Thoracic aorta (tissue), 2 donors: Measurements from ENCODE around the gene PSD. TPM values are rescaled to one million over a fixed set of nuclear protein-coding genes. Genes with fewer than 3 reads are reported as not detected.

Experiments
- ATAC-seq: fragments of 150-250 bp; one replicate; pipeline ENCODE4 v1.8.0; 2017; ENCODE audit warnings: low read depth; ENCODE audit not compliant: insufficient number of reproducible peaks, low FRiP score
- DNase-seq: peaks from one replicate; pipeline ENCODE4 v3.0.0-alpha.2; 2020; ENCODE audit warnings: low spot score
- H3K27ac ChIP-seq, 2 donors: fragments of 200-600 bp; sonication (generic); 1 replicate in 1 of 2; 2 replicates in 1 of 2; pipeline ENCODE4 v1.5.1; 2016; ENCODE audit warnings: mild to moderate bottlenecking in 2 of 2, moderate library complexity in 2 of 2
- H3K27me3 ChIP-seq: fragments of 200-600 bp; sonication (generic); replicated peaks from 2 replicates; pipeline ENCODE4 v1.6.0; 2016; ENCODE audit warnings: mild to moderate bottlenecking; ENCODE audit not compliant: insufficient read depth
- H3K36me3 ChIP-seq: fragments of 200-600 bp; sonication (generic); one replicate; pipeline ENCODE4 v1.5.1; 2016
- H3K4me1 ChIP-seq, 2 donors: fragments of 200-600 bp; sonication (generic); 1 replicate in 1 of 2; 2 replicates in 1 of 2; pipeline versions ENCODE4 v1.5.1 to v1.6.0; 2016; ENCODE audit warnings: low read depth in 2 of 2, mild to moderate bottlenecking in 1 of 2; ENCODE audit not compliant: control insufficient read depth in 1 of 2
- H3K4me3 ChIP-seq: fragments of 200-600 bp; sonication (generic); 2 replicates; pipeline ENCODE4 v1.5.1; 2016; ENCODE audit warnings: mild to moderate bottlenecking
- H3K9me3 ChIP-seq: fragments of 200-600 bp; sonication (generic); 2 replicates; pipeline ENCODE4 v1.5.1; 2016
- total RNA-seq, 2 donors: library from RNA; depleted of rRNA; stranded (reverse); fragments of >200 nt; gene quantifications; one replicate each; pipeline versions ENCODE4 v1.1.0 to v1.2.3, GENCODE V29; 2016
- TF ChIP-seq, protein P1 (sequence below): fragments of 200-600 bp; sonication (generic); IDR thresholded peaks from one replicate; pipeline ENCODE4 v1.5.1; 2019; ENCODE audit warnings: antibody characterized with exemption

Gene PSD
- total RNA-seq, 2 donors from 2014 or later: 0.21 TPM; not detected in 1

DNA sequence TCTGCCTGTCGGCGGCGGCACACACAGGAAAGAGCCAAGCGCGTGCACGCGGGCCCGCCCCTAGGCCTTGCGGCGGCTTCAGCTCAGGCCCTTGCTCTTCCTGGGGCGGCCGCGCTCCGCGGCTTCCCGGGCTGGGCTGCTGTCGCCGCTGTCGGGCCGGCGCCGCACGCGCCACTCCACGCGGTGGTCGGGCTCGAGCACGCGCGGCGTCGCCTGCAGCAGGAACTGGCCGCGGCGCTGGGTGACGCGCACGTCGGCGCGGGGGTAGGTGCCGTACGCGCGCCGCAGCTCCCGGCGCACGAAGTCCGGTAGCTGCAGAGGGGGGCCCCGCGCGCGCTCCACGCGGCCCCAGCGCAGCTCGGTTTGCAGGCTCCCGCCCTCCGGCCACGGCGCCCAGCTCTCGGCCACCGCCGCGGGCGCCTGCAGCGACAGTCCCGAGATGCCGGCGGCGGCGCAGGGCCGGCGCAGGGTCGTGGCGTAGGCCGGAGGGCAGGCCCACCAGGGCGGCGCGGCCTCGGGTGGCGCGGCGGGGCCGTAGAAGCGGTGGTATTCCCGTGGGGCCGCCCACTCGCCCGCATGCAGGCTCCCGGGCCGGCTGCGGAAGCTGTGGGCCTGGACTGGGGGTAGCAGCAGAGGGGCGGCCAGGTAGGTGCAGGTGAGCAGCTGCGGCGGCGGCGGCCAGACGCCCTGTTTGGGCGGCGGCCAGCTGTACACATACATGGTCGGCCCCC lies 32.0 kb upstream of the PSD start:
- Histone ChIP-seq H3K9me3 (no peaks in the 10 kb centered on the region), H3K4me3 (peak overlapping the region; percentile 90), H3K27me3 (no peaks in the 10 kb centered on the region), H3K4me1 (peaks cover 0 to 18% of the 10 kb centered on the region in 2 donors), H3K36me3 (no peaks in the 10 kb centered on the region), H3K27ac (peak overlapping the region; percentile 61 to 66)
- TF ChIP-seq, protein P1, sequence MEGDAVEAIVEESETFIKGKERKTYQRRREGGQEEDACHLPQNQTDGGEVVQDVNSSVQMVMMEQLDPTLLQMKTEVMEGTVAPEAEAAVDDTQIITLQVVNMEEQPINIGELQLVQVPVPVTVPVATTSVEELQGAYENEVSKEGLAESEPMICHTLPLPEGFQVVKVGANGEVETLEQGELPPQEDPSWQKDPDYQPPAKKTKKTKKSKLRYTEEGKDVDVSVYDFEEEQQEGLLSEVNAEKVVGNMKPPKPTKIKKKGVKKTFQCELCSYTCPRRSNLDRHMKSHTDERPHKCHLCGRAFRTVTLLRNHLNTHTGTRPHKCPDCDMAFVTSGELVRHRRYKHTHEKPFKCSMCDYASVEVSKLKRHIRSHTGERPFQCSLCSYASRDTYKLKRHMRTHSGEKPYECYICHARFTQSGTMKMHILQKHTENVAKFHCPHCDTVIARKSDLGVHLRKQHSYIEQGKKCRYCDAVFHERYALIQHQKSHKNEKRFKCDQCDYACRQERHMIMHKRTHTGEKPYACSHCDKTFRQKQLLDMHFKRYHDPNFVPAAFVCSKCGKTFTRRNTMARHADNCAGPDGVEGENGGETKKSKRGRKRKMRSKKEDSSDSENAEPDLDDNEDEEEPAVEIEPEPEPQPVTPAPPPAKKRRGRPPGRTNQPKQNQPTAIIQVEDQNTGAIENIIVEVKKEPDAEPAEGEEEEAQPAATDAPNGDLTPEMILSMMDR: no peak
- DNase-seq (no peak), ATAC-seq (peak; percentile 70)

DNA sequence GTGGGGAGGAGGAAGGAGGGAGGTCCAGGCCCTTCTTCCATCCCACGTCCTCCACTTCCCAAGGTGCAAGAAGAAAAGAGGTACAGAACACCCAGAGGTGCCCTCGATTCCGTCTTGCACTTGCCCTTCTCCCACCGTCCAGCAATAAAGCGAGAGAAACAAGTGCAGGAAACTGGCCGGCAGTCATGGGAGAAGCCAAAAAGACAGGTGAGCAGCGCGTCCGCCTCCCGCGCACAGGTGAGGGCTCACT lies 31.5 kb upstream of the PSD start:
- Histone ChIP-seq H3K9me3 (no peaks in the 10 kb centered on the region), H3K4me3 (peak overlapping the region; percentile 90), H3K4me1 (peaks cover 0 to 18% of the 10 kb centered on the region in 2 donors), H3K27ac (peak overlapping the region in 1 of 2 donors; percentile 66), H3K36me3 (no peaks in the 10 kb centered on the region), H3K27me3 (no peaks in the 10 kb centered on the region)
- no peak for DNase-seq
- no peak for ATAC-seq
- TF ChIP-seq, protein P1: no peak

DNA sequence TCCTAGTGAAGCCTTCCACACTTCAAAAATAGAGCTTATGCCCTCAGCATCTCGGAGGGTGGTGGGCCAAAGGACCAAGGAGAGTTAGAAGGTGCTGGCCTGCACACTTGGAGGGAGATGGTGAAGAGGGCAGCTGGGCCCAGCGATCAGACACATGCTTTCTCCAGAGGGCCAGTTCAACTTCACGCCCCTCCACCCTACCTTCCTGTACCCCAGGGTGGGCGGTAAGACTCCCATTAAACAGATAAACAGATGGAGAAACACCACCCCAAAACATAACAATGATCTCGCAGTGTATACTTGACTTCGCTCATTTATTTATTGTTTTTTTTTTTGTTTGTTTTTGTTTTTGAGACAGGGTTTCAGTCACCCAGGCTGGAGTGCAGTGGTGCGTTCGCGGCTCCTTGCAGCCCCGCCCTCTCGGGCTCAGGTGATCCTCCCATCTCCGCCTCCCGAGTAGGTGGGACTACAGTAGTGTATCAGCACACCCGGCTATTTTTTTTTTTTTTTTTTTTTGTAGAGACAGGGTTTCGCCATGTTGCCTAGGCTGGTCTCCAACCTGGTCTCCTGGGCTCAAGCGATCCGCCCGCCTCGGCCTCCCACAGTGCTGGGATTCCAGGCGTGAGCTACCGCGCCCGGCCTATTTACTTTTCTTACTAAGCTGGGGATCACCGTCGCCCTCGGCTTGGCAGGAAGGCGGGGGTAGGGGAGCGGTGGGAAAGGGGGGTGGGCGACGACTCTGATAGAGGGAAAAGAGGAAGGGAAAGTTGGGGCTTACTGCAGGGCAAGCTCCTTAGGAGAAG lies 30.9 kb upstream of the PSD start:
- Histone ChIP-seq H3K27me3 (no peaks in the 10 kb centered on the region), H3K9me3 (no peaks in the 10 kb centered on the region), H3K27ac (no peak overlapping the region), H3K4me1 (peaks cover 0 to 18% of the 10 kb centered on the region in 2 donors), H3K36me3 (no peaks in the 10 kb centered on the region), H3K4me3 (peak overlapping the region; percentile 90)
- no peak for ATAC-seq
- TF ChIP-seq, protein P1: no peak
- DNase-seq: no peak

DNA sequence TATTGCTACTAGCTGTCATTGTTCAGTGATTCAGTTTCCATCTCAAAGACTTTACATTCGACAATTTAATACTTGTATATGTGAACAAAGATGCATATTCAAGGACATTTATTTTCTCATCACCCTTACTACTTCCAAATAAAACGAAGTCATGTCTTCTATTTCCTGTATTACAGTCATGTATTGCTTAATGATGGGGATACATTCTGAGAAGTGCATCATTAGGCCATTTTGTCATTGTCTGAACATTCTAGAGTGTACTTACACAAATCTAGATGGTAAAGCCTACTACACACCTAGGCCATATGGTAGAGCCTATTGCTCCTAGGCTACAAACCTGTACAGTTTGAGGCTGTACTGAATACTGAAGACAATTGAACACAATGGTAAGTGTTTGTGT lies 26.3 kb upstream of the PSD start:
- ATAC-seq: no peak
- TF ChIP-seq, protein P1: no peak
- H3K36me3 ChIP-seq: no peaks in the 10 kb centered on the region
- H3K4me1 ChIP-seq: peaks cover 0 to 7% of the 10 kb centered on the region in 2 donors
- no peaks in the 10 kb centered on the region for H3K27me3 ChIP-seq
- no peak for DNase-seq
- no peak overlapping the region for H3K4me3 ChIP-seq
- no peak overlapping the region for H3K27ac ChIP-seq
- no peaks in the 10 kb centered on the region for H3K9me3 ChIP-seq

DNA sequence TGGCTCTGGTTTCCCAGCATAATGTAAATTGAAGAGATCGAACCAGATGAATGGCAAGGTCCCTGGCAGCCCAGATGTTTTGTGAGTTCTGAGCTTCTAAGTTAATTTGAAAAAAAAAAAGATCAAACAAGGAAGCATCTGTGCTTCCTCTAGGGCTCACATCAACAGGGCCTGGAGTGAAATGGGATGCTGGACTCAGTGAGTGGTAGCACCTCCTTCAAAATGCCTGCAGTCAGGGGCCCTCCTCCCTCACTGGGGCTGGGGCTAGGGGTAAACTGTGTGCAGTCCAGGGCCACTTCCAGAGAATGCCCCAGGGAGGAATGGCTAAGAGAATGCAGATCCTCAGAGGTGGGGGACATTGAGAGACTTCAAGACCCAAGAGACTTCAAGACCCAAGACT lies 19.8 kb upstream of the PSD start:
- H3K27me3 ChIP-seq: no peaks in the 10 kb centered on the region
- H3K4me1 ChIP-seq: peaks cover 5 to 11% of the 10 kb centered on the region in 2 donors
- no peak overlapping the region for H3K4me3 ChIP-seq
- ATAC-seq: no peak
- H3K27ac ChIP-seq: no peak overlapping the region
- DNase-seq: no peak
- TF ChIP-seq, protein P1: no peak
- H3K9me3 ChIP-seq: no peaks in the 10 kb centered on the region
- H3K36me3 ChIP-seq: no peaks in the 10 kb centered on the region
